HTERT RPE-1 (cell line): ENCODE results near the gene FAT4.

Experiments
- in situ Hi-C: fragments of 300-500 bp; cut with MboI; formaldehyde crosslinking; loops from 4 replicates; pipeline ENCODE4 v1.14.3; 2020; ENCODE audit warnings: low sequenced_read_pairs

FAT4 gene

DNA sequence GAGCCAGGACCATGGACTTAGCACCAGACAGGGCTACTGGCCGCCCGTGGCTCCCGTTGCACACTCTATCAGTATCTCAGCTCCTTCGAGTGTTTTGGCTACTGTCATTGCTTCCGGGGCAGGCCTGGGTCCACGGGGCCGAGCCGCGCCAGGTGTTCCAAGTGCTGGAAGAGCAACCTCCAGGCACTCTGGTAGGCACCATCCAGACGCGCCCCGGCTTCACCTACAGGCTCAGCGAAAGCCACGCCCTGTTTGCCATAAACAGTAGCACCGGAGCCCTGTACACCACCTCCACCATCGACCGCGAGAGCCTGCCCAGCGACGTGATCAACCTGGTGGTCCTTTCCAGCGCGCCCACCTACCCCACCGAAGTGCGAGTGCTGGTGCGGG lies 1.6 kb downstream of the FAT4 start:
- in situ Hi-C loops = no loop called here

DNA sequence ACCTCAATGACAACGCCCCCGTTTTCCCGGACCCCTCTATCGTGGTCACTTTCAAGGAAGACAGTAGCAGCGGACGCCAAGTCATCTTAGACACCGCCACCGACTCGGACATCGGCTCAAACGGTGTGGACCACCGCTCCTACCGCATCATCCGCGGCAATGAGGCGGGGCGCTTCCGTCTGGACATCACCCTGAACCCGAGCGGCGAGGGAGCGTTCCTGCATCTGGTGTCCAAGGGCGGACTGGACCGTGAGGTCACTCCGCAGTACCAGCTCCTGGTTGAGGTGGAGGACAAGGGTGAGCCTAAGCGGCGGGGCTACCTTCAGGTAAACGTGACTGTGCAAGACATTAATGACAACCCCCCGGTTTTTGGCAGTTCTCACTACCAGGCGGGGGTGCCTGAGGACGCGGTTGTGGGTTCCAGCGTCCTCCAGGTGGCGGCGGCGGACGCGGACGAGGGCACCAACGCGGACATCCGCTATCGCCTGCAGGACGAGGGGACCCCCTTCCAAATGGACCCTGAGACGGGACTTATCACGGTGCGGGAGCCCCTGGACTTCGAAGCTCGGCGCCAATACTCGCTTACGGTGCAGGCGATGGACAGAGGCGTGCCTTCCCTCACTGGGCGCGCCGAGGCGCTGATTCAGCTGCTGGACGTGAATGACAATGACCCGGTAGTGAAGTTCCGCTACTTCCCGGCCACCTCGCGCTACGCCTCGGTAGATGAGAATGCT lies 2.2 kb downstream of the FAT4 start:
- in situ Hi-C loops = no loop called here

DNA sequence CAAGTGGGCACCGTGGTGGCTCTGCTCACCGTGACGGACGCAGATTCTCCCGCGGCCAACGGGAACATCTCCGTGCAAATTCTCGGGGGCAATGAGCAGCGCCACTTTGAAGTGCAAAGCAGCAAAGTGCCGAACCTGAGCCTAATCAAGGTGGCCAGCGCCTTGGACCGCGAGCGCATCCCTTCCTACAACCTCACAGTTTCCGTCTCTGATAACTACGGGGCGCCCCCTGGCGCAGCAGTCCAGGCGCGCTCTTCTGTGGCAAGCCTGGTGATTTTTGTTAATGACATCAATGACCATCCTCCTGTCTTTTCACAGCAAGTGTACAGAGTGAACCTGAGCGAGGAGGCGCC lies 2.7 kb downstream of the FAT4 start:
- in situ Hi-C loops = no loop called here

DNA sequence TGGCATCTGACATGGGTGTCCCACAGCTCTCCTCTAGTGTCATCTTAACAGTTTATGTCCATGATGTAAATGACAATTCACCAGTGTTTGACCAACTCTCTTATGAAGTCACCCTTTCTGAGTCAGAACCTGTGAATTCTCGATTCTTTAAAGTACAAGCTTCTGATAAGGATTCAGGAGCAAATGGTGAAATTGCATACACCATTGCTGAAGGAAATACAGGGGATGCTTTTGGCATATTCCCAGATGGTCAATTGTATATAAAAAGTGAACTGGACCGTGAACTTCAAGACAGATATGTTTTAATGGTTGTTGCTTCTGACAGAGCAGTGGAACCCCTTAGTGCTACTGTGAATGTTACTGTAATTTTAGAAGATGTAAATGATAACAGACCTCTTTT lies 4.6 kb downstream of the FAT4 start:
- in situ Hi-C loops = no loop called here

DNA sequence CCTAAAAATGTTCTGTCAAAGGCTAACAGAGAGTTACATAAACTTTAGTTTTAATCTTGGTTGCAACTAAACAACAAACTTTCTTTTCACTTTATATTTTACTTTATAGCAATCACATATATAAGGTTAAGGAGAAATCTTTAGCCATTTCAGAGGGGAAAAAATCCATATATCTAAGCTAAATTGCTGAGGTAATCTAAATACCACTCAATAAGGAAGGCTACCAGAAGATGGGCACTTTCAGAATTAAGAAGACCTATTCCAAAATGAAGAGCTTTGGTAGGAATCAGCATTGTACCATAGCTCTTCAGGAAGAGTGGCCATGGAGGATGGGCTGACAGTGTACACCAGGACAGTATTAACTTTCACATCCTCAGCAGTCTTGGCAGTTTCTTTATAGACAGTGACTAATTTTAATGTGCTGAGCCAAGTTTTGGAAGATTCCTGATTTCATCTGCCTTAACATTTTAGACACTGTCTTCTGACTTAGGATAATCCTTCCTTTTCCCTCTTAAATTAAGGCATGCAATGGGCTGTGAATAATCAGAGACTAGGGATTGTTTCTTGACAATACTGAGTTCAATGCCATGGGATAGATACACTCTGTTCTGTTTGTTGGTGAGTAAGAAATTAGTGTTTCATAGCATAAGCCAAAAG lies 7.1 kb downstream of the FAT4 start:
- in situ Hi-C loops = no loop called here

DNA sequence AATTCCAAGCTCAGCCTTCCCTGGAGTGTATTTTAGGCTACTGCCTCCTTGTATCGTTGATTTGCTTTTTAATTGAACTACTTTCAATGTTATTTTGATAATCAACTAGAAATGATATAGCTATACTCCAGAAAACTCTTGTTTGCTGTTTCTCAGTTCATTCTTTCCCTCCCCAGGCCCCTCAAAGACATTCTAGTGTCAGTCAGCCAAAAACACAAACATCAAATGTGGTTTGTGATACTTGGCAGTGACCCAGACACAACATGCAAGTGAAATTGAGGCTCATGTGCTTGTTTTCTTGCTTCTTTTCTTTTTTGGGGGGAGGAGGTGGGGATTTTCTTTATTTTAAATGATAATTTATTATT lies 7.6 kb downstream of the FAT4 start:
- in situ Hi-C loops = no loop called here

DNA sequence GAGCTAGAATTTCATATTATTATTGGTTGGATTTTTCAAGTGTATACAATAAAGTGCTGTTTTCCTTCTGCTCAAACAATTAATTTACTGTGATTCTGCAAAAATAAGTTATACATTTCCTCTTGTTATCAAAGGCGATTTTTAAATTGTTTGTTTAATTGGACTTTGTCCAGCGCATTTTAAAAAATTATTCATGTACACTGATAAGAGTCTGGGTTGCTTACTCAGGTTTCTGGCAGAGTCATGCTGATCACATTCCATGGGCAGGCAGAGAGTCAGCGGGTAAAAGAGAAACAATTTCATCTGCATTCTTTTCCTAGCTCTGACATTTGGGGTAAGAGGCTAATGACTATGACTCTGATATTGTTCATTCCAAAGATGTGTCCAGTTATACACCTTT lies 8.9 kb downstream of the FAT4 start:
- in situ Hi-C loops = no loop called here

DNA sequence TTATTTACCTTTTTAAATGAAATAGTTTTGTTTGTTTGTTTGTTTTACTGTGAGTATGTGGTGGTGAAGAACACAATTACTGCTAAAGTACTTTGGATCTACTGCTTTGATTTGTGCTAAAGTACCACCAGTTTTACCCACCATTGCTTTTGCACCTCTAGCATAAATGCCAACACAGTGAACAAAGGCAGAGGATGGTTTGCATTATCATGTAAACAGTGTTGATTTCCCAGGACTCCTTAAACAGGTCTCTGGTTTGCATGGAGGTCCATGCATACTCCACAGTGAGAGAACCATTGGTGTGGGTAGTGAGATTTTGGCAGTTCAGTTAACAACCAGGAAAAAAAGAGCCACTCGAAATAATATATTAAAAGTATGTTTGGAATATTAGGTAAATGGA lies 11.0 kb downstream of the FAT4 start:
- in situ Hi-C loops = no loop called here

DNA sequence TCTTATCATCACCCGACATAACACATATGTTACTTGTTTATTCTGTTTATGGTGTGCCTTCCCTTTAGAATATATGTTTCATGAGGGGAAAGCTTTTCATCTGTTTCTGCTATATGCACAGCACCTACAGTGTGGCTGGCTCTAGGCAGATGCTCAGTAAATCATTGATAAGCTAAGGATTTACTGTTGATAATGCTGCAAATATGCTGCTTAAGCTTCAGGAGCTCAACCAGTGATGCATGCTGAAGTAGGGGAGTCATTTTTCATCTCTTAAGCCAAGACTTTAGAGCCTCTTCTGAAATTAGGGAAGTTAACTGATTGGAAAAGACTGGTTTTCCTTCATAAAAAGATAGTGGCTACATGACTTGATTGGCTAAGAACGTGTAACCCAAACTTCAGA lies 16.4 kb downstream of the FAT4 start:
- in situ Hi-C loops = no loop called here

DNA sequence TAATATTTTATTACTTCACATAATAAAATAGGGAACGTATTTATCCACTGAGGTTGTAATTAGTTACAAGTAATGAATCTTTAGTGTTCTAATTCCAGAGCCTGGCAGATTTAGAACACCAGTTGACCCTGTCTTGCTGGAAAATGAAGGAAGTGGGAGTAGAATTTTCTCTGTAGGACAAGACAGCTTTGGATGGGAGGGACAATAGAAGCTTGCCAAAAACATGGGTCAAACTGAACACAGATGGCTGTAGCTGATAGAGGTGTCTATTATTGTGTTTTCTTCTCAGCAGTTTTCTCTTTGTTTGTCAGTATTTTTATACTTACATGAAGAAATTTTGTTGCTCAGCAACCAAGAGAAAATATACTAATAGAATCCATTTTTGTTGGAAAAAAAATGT lies 20.2 kb downstream of the FAT4 start:
- in situ Hi-C loops = no loop called here

DNA sequence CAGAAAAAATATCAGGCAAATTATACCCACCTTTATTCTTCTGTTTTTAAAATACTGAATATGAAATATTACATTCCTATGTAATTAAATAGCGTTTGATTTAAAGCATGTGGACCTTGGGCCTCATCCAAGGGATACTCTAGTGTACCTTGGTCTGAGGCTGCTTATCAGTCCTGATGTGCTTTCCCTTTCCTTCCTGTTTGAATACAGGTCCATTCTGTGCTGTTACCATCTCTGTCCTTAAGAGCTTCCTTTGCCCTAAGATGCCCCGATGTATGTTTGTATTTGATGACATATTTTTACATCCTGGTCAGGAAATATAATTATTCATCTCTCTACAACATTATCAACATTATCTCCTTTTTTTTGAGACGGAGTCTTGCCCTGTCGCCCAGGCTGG lies 24.1 kb downstream of the FAT4 start:
- in situ Hi-C loops = no loop called here

DNA sequence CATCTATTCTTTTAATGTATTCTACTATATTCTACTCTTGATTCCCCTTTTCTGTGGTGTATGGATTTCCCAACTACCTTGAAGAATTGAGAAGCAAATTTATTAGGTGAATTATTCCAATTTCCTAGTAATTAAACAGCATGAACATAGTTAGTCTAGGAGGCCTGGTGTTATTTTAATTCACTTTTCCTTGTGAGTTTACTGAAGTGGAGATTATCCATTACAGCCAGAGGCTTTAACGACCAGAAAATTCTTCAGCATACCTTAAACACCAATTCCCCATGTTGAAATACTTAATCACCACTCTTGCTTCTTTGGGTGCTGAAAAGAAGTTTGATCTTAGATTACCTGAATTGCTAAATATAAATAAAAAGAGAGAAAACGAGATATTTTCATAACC lies 29.4 kb downstream of the FAT4 start:
- in situ Hi-C loops = no loop called here

DNA sequence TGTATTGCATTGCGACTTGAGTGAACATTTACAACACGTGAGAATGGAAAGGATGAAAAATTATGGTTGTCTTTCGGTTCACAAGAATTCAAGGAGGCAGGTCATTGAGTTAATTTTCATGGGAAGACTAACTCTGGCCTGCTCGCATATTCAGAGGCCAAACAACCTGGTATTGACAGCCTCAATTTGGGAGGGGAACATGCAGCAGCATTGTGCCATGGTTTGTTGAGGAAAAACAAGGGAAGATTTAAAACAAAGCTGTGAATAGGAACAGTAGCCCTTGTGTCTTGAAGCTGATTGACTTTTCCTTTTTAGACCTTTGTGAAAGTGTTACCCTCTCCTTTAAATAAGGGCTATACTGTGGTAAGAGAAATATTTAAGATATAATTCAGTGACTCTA lies 31.9 kb downstream of the FAT4 start:
- in situ Hi-C loops = no loop called here

DNA sequence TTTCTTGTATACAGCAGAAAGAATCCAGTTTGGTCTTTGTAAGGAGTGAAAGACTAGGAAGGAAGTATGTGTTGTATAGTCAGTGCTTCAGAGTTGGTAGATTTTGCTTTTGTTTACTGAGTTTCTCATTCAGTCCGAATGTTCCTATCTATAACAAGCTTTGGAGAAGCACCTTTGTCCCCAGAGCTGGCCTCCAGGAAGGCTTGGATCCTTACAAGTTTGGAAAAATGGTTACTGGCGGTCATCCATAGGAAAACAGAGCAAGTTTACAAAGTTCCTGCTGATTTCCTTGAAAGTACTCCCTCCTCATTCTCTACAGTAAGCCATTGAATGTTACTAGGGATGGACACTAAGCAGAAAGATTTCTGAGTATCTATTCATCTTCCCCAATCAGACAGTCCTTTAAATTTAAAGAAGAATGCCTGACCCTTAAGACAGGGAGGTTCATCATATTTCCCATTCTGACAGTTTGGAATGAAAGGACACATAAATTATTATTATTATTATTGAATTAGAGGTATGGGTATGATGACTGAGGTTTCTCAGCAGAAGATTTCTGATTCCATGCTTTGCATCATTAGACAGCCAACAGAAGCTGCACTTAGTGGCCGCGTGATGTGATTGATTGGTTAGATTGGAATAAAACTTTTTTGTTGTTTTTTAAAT lies 35.8 kb downstream of the FAT4 start:
- in situ Hi-C loops = no loop called here

DNA sequence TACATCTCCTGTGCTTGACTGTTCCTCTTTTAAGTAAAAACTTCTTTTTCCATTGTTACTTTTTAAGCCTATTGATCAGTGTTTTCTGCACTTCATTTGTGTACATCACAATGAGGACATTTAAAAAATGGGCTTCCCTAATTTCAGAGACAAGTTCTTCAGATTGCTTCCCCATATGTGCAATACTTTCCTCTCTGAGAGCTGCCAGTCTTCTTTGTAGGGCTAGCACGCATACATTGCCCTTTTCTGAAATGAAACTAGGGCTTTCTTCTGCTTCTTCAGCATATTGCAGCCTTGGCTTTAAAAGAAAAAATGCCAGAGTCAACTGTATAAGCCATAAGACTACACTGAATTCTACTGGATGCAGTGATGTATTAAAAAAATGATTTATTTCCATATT lies 37.8 kb downstream of the FAT4 start:
- in situ Hi-C loops = no loop called here

DNA sequence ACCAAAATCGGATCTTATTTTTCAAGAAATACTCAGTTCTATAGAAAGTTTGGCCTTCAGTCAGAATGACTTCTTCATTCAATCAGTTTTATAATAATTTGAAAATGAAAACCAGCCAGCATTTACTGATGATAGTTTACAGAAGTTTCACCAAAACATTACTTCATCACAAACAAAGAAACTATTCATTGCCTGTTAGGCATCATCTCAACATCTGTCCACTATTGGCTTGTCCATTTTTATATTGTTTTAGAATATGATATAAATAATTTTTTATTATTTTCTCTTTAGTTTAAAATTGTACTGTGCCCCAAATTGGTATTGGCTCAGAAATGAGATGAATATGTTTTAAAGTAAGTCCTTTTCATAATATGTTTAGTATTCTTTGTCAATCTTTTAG lies 38.4 kb downstream of the FAT4 start:
- in situ Hi-C loops = no loop called here

DNA sequence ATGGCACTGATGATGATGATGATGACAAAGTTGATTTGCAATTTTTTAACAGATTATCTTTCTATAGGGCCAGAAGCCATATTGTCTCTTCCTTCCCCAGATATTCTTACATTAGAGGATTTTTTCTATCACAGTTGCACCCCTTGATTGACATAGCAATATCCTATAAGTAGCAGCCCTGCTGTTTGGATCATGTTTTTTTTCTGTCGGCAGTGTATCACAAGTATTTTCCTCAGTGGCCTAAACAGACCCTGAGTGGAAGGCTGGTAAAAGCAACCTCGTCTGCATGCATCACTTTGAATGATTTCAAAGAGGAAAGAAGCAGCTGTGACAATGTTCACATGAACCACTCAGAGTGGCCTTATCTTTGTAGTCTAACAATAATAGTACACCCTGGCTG lies 41.0 kb downstream of the FAT4 start:
- in situ Hi-C loops = no loop called here

DNA sequence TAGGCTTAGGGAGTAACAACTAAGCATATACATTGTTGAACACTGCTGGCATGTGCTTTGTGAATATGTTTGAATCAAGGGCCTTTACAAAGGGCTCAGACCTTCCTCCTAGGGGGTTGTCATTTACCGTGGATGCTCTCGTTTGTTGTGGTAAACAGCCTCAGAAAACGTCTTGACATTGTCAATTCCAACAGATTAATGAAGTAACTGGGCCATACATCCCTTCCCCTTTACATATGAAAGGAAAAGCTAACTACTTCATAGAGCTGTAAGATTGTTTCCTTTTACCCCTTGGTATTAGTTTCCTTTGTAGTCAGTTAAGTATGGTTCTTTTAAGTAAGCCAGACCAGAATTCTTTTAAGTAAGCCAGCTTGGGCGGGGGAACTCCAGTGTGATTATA lies 42.9 kb downstream of the FAT4 start:
- in situ Hi-C loops = no loop called here

DNA sequence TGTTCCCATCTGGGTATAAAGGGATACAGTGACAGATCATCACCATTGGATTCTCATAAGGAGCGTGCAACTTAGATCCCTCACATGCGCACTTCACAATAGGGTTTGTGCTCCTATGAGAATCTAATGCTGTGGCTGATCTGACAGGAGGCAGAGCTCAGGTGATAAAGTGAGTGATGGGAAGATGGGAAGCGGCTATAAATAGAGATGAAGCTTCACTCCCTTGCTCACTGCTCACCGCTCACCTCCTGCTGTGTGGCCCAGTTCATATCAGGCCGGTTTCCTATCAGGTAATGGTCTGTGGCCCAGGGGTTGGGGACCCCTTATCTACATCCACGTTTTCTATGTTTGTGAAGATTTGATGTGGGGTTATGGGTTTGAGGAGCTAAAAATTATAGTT lies 43.7 kb downstream of the FAT4 start:
- in situ Hi-C loops = no loop called here

DNA sequence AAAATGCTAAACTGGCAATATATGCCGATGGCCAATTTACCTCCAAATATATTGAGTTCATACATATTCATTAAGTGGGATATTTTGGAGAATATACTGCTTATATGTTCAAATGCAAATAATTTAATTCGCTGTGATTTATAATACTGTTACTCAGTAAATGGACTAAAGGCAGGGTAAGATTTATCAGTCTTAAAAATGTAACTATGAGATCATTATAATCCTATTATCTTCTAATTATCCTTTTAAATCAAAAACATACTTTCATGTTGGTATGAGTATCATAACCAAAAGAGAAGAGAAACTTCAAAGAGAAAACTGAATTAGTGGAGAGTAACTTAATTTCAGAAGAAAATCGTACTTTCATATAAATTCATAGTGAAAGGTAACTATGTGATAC lies 44.6 kb downstream of the FAT4 start:
- in situ Hi-C loops = no loop called here

DNA sequence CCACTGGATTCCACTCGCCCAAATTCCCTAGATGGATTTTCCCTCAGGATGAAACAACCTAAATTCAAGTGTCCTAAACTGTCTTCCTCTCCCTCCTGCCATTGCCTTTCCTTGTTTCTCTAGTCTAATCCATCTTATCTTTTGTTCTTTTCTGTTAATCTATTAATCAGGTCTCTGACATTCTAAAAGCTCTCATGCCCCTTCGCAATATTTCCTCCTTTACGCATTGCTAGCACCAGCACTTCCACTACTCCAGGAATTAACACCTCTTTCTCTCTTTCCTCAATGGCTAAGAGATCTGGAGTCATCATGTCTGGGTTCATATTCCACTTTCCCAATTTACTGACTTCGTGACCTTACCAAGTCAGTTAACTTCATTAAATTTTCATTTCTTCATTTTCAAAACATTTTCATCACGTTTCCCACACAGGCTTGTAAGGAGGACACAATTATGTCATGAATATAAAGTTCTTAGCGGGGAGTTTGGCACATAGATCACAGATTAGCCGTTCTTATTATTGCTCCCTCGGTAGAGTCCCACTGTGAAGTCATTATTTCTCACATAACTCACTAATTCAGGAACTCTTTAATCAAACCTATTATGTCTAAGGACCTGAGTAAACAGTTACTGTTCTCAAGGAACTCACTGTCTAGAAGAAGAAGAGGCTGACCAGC lies 45.3 kb downstream of the FAT4 start:
- in situ Hi-C loops = no loop called here

DNA sequence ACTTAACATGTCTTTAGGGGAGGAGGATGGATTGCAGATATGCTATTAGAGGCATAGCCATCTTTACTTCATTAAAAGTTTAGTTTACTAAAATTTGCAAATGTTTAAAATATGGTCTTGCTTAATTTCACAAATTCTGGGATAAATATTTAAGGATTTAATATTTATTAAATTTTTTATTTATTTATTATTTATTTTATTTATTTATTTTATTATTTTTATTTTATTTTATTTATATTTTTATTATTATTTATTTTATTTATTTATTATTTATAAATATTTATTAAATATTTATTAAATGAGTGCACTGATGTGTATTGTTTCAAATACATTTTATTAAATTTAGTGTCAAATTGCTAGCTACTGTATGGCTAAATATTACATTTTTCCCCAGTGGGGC lies 46.0 kb downstream of the FAT4 start:
- in situ Hi-C loops = no loop called here
